Motor neuron (in vitro differentiated cells): Measurements from ENCODE around the gene CALHM5. TPM values are rescaled to one million over a fixed set of nuclear protein-coding genes. Genes with fewer than 3 reads are reported as not detected.

Experiments
- ATAC-seq, 8 experiments: fragments of 200-7000 bp; cut with Tn5 transposase; replicated peaks in 6 of 8; 2 replicates each; pipeline ENCODE4 v1.8.0; 2021; ENCODE audit warnings: mild to moderate bottlenecking in 8 of 8, moderate library complexity in 8 of 8
- H3K27ac ChIP-seq, 2 donors: fragments of 250-450 bp; sonication (Bioruptor Pico); 2 replicates each; pipeline ENCODE4 v1.9.0; 2021; ENCODE audit warnings: antibody characterized with exemption in 2 of 2, mild to moderate bottlenecking in 2 of 2, moderate library complexity in 1 of 2
- H3K4me1 ChIP-seq, 2 donors: fragments of 250-450 bp; sonication (Bioruptor Pico); replicated peaks in 1 of 2; 2 replicates each; pipeline ENCODE4 v1.6.1; 2021; ENCODE audit warnings: antibody characterized with exemption in 2 of 2, mild to moderate bottlenecking in 2 of 2, moderate library complexity in 1 of 2
- H3K4me3 ChIP-seq, 5 donors: fragments of 250-450 bp; sonication (Bioruptor Pico); 2 replicates each; pipeline ENCODE4 v1.9.0; 2021; ENCODE audit warnings: antibody characterized with exemption in 5 of 5, mild to moderate bottlenecking in 5 of 5, moderate library complexity in 4 of 5
- WGBS, 10 experiments: fragments of 450-650 bp; shearing (Covaris generic); methylation state at CpG; one replicate each; pipeline ENCODE4 v1.0.0; 2022; 5-methylcytosine and 5-hydroxymethylcytosine counted together
- in situ Hi-C, 9 experiments: fragments of 400-800 bp; cut with MboI; loops; one replicate each; pipeline ENCODE4 v1.15.0; 2021; ENCODE audit warnings: low sequenced_read_pairs in 9 of 9, low pct_unique_long_range_greater_than_20kb in 2 of 9; ENCODE audit not compliant: unreplicated experiment in 9 of 9
- total RNA-seq, 8 experiments: library from RNA; unstranded; fragments of 300-600 nt; gene quantifications; 2 replicates each; pipeline versions ENCODE4 v1.2.3 to v1.2.4, GENCODE V29; 2022

CALHM5 gene
- total RNA-seq, 8 experiments from 2014 or later, result 0.05 to 6.6 (median 0.70) TPM

GRCh38 chr6:116514111-116514510 lies 2.7 kb downstream of the CALHM5 start:
- no peak overlapping the region for H3K27ac ChIP-seq
- peaks cover 9 to 20% of the 10 kb centered on the region in 2 donors for H3K4me1 ChIP-seq
- 82 to 100% (median 91%) methylated on average over 1 to 4 of the region's 4 CpGs for WGBS, 10 experiments
- H3K4me3 ChIP-seq, result no peak overlapping the region
- no peak for ATAC-seq
- in situ Hi-C loops, result no loop called here

- no peak for ATAC-seq
- peaks cover 9 to 20% of the 10 kb centered on the region in 2 donors for H3K4me1 ChIP-seq
Observed at GRCh38 chr6:116515141-116515540, 3.7 kb downstream of the CALHM5 start.

GRCh38 chr6:116518621-116519368 lies 7.4 kb downstream of the CALHM5 start:
- WGBS, 10 experiments, result 80 to 100% (median 96%) methylated on average over 1 to 4 of the region's 4 CpGs; no CpG with 5 or more reads in 2 of the 10 experiments
- Histone ChIP-seq H3K27ac (no peak overlapping the region), H3K4me1 (peaks cover 9 to 17% of the 10 kb centered on the region in 2 donors), H3K4me3 (no peak overlapping the region)
- ATAC-seq, result peak in 3 of 8 experiments; percentile 24 to 57 (median 42)
- in situ Hi-C loops, result no loop called here

More at GRCh38 chr6:116515141-116515540, 3.7 kb downstream of the CALHM5 start:
- H3K4me3 ChIP-seq, result no peak overlapping the region
- H3K27ac ChIP-seq, result no peak overlapping the region
- in situ Hi-C loops, result no loop called here

- ATAC-seq, result no peak
- in situ Hi-C loops, result no loop called here
- WGBS, 10 experiments, result 60 to 100% (median 94%) methylated on average over 1 to 2 of the region's 2 CpGs; no CpG with 5 or more reads in 3 of the 10 experiments
- H3K27ac ChIP-seq, result no peak overlapping the region
- no peak overlapping the region for H3K4me3 ChIP-seq
- H3K4me1 ChIP-seq, result peaks cover 2 to 12% of the 10 kb centered on the region in 2 donors
Observed at GRCh38 chr6:116522896-116523295, 11.5 kb downstream of the CALHM5 start.

GRCh38 chr6:116524236-116524635 lies 12.8 kb downstream of the CALHM5 start:
- in situ Hi-C loops, result no loop called here
- no peaks in the 10 kb centered on the region for H3K4me1 ChIP-seq
- no peak overlapping the region for H3K4me3 ChIP-seq
- no peak for ATAC-seq
- no peak overlapping the region for H3K27ac ChIP-seq
- 44 to 90% (median 73%) methylated on average over 1 to 2 of the region's 2 CpGs for WGBS, 10 experiments

- Histone ChIP-seq H3K4me3 (no peak overlapping the region), H3K4me1 (peaks cover 2 to 3% of the 10 kb centered on the region in 2 donors), H3K27ac (no peak overlapping the region)
- in situ Hi-C loops, result loop anchor here in 3 of 9 experiments (25.0 kb wide), 2 partner anchors 241 to 266 kb away; partner anchors contain the start of genes TSPYL1 (in 2 of the 3) and TSPYL4 (in 1 of the 3)
- peak in 1 of 8 experiments; percentile 41 for ATAC-seq
- 33 to 100% (median 87%) methylated on average over 1 of the region's 1 CpG; no CpG with 5 or more reads in 2 of the 10 experiments for WGBS, 10 experiments
Observed at GRCh38 chr6:116528133-116528532, 16.7 kb downstream of the CALHM5 start.

GRCh38 chr6:116528780-116529179 lies 17.3 kb downstream of the CALHM5 start:
- 33 to 100% (median 84%) methylated on average over 1 to 3 of the region's 3 CpGs; no CpG with 5 or more reads in 2 of the 10 experiments for WGBS, 10 experiments
- Histone ChIP-seq H3K4me3 (no peak overlapping the region), H3K4me1 (peaks cover 2 to 3% of the 10 kb centered on the region in 2 donors), H3K27ac (no peak overlapping the region)
- no peak for ATAC-seq
- in situ Hi-C loops, result loop anchor here in 3 of 9 experiments (25.0 kb wide), 2 partner anchors 241 to 266 kb away; partner anchors contain the start of genes TSPYL1 (in 2 of the 3) and TSPYL4 (in 1 of the 3)

- ATAC-seq, result peak in 3 of 8 experiments; percentile 50 to 72 (median 64)
- 13 to 100% (median 80%) methylated on average over 1 to 3 of the region's 3 CpGs; no CpG with 5 or more reads in 1 of the 10 experiments for WGBS, 10 experiments
- in situ Hi-C loops, result loop anchor here in 3 of 9 experiments (25.0 kb wide), 2 partner anchors 242 to 267 kb away; partner anchors contain the start of genes TSPYL1 (in 2 of the 3) and TSPYL4 (in 1 of the 3)
- Histone ChIP-seq H3K4me1 (peaks cover 2 to 3% of the 10 kb centered on the region in 2 donors), H3K4me3 (no peak overlapping the region), H3K27ac (no peak overlapping the region)
Observed at GRCh38 chr6:116529466-116530290, 18.2 kb downstream of the CALHM5 start.

- peaks cover 2 to 3% of the 10 kb centered on the region in 2 donors for H3K4me1 ChIP-seq
- in situ Hi-C loops, result loop anchor here in 3 of 9 experiments (25.0 kb wide), 2 partner anchors 243 to 268 kb away; partner anchors contain the start of genes TSPYL1 (in 2 of the 3) and TSPYL4 (in 1 of the 3)
- no peak overlapping the region for H3K27ac ChIP-seq
- peak in 4 of 8 experiments; percentile 22 to 65 (median 34) for ATAC-seq
- no peak overlapping the region for H3K4me3 ChIP-seq
- WGBS, 10 experiments, result 0 to 60% (median 38%) methylated on average over 1 to 2 of the region's 2 CpGs; no CpG with 5 or more reads in 2 of the 10 experiments
Observed at GRCh38 chr6:116530436-116530835, 19.0 kb downstream of the CALHM5 start.

- ATAC-seq, result peak; percentile 50 to 83 (median 66)
- 39 to 100% (median 89%) methylated on average over 1 to 11 of the region's 12 CpGs for WGBS, 10 experiments
- Histone ChIP-seq H3K27ac (no peak overlapping the region), H3K4me3 (no peak overlapping the region), H3K4me1 (peaks cover 2 to 3% of the 10 kb centered on the region in 2 donors)
- in situ Hi-C loops, result loop anchor here in 3 of 9 experiments (25.0 kb wide), 2 partner anchors 245 to 270 kb away; partner anchors contain the start of genes TSPYL1 (in 2 of the 3) and TSPYL4 (in 1 of the 3)
Observed at GRCh38 chr6:116531675-116532570, 20.5 kb downstream of the CALHM5 start.

- WGBS, 10 experiments, result 17 to 65% (median 58%) methylated on average over 1 to 9 of the region's 9 CpGs
- no peak overlapping the region for H3K4me3 ChIP-seq
- ATAC-seq, result no peak
- no peak overlapping the region for H3K27ac ChIP-seq
- H3K4me1 ChIP-seq, result peaks cover 2 to 3% of the 10 kb centered on the region in 2 donors
- in situ Hi-C loops, result loop anchor here in 3 of 9 experiments (25.0 kb wide), 2 partner anchors 246 to 271 kb away; partner anchors contain the start of genes TSPYL1 (in 2 of the 3) and TSPYL4 (in 1 of the 3)
Observed at GRCh38 chr6:116533233-116533957, 22.0 kb downstream of the CALHM5 start.
